GM12873 (cell line): Measurements from ENCODE around the gene MACROD1.

Source experiments
- CTCF ChIP-seq: IDR thresholded peaks from 2 replicates; pipeline ENCODE4 v1.5.1; 2012; ENCODE audit warnings: low read depth, mild to moderate bottlenecking, moderate library complexity, low read length, control low read depth; ENCODE audit not compliant: insufficient read depth; ENCODE audit errors: missing control alignments

The MACROD1 gene

GRCh38 chr11:64153812-64154211, 12.1 kb downstream of the MACROD1 start:
- TF ChIP-seq CTCF: no peak

- peak; percentile 97 for TF ChIP-seq CTCF
Measured at GRCh38 chr11:64152841-64153691, 12.8 kb downstream of the MACROD1 start.

- TF ChIP-seq CTCF: no peak
Measured at GRCh38 chr11:64151337-64151736, 14.6 kb downstream of the MACROD1 start.

DNA sequence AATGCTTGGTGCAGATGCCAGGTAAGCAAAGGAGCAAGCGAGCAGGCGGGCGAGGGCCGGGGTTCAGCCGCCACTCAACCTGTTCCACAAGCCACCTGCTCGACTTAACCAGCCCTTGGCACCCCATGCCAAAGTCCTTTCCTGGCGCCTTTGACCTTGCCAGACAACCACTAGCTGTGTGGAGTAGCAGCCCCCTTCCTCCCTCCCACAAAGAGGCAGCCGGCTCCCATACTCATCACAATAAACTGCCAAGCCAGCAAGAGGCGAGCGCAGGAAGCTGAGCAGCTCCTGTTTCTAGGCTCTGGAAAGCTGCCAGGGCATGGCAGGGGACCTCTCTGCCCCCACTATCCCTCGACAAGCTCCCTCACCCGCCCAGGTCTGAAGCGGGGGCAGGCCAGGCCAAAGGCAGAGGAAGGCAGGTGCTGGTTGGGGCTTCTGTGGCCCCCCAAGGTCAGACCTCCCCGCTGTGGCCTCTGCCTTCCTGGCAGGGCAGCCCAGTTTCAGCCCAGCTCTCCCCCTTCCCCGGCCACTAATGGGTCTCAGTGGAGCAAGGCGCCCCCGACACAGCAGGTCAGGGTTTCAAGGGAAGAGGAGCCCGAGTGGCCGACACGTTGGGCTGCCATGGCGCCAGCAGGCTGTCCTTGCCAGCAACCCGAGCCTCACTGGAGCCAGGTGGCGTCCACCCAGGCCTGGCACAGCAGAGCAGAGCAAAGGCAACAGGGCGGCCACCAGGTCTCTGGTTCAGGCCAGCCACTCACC, 15.3 kb downstream of the MACROD1 start:
- TF ChIP-seq CTCF: no peak

DNA sequence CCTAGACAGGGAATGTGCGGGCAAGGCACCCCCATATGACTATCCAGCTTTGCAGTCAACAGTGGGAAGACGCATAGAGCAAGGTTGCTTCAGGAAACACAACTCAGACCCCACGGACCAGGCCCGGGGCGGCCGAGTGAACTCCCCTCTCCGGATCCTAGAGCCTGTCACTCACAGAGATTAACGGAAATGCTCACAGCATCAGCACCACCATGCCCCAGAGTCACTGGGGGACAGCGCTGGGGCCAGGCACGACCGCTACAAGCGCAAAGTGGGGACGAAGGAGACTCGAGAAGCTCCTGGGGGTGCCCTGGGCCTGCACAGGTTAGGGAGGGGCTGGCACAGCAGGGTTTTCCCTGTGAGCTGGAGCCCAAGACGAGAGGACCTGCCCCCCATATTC, 15.9 kb downstream of the MACROD1 start:
- no peak for TF ChIP-seq CTCF

GRCh38 chr11:64148917-64149617, 16.8 kb downstream of the MACROD1 start:
- TF ChIP-seq CTCF: no peak

- peak; percentile 89 for TF ChIP-seq CTCF
Measured at GRCh38 chr11:64148226-64148916, 17.5 kb downstream of the MACROD1 start.
